Astrocyte of the cerebellum (primary cell): ENCODE measurements around the gene TNS1.

Experiments
- DNase-seq: peaks from one replicate; pipeline ENCODE4 v3.0.0-alpha.2; 2011; ENCODE audit warnings: low read depth
- H3K4me3 ChIP-seq: 2 replicates; pipeline ENCODE4 v1.5.1; 2011; ENCODE audit warnings: mild to moderate bottlenecking, low read depth, low read length, moderate library complexity
- in situ Hi-C: cut with HindIII; loops from 2 replicates; pipeline ENCODE4 v1.10.0; 2017; ENCODE audit warnings: low sequenced_read_pairs
- TF ChIP-seq, protein P1 (sequence below): IDR thresholded peaks from 2 replicates; pipeline ENCODE4 v1.5.1; 2012; ENCODE audit warnings: low read length, low read depth, moderate library complexity, mild to moderate bottlenecking; ENCODE audit errors: missing control alignments

TNS1 gene

DNA sequence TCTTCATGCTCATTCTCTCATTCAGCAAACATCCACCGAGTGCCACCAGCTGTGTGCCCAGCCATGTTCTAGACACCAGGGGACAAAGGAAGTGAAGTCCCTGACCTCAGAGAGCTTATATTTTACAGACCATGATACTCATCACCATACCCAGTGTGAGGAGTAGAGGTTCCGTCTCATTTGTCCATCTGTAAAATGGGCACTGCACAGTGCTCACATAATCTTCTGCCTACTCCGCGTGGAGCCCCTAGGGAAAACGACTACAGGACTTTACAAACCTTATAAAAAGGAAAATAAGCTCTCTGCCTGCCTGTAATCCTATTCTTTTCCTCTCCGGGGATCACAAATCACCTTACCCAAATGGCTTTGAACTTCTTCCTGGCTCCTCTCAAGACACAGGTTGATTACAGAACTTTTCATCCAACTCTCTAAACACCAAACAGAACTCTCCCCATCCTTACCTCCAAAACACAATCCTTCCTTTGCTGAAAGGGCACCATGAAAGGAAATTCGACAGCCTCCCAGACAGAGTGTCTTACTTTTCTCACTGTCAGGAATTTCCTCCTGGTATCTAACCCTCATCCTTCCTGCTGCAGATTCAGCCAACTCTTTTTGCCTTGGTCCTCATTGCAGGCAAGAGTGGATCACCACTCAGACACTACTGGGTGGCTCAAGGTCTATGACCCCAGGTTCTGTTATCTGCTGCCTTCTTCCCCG, 99.5 kb downstream of the TNS1 start:
- no peak for DNase-seq
- no peak overlapping the region for H3K4me3 ChIP-seq
- in situ Hi-C loops, result no loop called here
- TF ChIP-seq, protein P1, sequence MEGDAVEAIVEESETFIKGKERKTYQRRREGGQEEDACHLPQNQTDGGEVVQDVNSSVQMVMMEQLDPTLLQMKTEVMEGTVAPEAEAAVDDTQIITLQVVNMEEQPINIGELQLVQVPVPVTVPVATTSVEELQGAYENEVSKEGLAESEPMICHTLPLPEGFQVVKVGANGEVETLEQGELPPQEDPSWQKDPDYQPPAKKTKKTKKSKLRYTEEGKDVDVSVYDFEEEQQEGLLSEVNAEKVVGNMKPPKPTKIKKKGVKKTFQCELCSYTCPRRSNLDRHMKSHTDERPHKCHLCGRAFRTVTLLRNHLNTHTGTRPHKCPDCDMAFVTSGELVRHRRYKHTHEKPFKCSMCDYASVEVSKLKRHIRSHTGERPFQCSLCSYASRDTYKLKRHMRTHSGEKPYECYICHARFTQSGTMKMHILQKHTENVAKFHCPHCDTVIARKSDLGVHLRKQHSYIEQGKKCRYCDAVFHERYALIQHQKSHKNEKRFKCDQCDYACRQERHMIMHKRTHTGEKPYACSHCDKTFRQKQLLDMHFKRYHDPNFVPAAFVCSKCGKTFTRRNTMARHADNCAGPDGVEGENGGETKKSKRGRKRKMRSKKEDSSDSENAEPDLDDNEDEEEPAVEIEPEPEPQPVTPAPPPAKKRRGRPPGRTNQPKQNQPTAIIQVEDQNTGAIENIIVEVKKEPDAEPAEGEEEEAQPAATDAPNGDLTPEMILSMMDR, result no peak

DNA sequence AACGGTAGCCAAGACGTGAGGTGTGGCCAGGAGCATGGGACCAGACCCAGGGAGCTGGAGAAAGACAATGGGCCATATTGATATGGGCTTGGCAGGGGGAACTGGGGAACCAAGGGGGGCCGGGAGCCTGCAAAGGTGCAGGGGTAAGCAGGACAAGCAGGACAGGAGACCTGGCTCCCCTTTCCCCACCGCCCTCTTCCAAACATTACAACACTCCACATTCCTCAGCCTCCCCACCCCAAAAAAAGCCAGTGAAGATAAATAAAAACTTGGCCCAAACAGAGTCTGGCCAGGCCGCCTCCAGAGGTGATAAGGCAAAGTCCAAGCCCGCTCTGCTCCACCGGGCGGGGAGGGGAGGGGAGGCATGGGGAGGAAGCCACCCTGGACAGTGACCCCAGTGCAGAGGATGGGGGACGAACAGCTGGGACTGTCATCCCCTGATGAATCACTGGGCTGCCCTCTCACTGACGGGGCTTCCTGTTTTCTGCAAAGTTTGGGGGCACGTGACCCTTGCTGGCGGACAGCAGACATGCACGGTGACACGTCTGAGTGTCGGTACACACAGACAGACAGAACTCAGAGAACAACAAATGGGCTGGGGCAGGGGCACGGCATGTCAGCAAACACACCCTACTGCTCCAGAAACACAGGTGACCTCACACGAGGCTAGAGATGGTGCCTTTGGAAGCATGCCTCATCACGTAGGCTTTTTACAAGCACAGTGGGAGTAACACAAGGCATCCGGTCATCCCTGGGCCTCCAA, 100.2 kb downstream of the TNS1 start:
- TF ChIP-seq, protein P1, result no peak
- DNase-seq, result no peak
- in situ Hi-C loops, result no loop called here
- H3K4me3 ChIP-seq, result no peak overlapping the region

- DNase-seq, result no peak
- in situ Hi-C loops, result no loop called here
- H3K4me3 ChIP-seq, result no peak overlapping the region
- TF ChIP-seq, protein P1, result no peak
These were observed 100.9 kb downstream of the TNS1 start for GRCh38 chr2:217901835-217902378.

GRCh38 chr2:217901400-217901799, 101.4 kb downstream of the TNS1 start:
- TF ChIP-seq, protein P1, result no peak
- in situ Hi-C loops, result no loop called here
- DNase-seq, result no peak
- H3K4me3 ChIP-seq, result no peak overlapping the region

DNA sequence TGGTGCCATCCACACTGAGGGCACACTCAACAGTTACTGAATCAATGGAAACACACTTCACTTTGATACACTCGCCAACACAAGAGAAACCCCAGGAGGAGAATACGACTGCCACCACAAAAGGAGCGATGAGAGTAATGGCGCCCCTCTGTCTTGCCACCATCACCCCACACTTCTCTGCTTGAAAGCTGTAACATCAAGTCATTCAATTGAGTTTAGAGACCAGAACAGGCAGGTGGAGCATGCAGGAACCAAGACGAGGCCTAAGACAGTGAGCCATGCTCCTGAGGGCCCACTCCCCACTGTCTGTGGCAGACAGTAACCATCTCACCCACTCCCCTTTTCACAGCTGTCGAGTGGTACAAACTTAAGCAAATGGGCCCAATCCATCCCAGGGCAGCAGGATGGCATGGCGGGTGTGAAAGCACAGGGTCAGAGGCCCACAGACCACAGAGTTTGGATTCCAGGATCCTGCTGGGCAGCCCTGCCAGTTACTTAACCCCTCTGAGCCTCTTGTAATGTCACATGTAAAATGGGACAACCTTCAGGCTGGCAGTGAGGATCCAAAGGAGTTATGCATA, 101.9 kb downstream of the TNS1 start:
- no peak for DNase-seq
- no peak overlapping the region for H3K4me3 ChIP-seq
- in situ Hi-C loops, result no loop called here
- TF ChIP-seq, protein P1, result no peak

DNA sequence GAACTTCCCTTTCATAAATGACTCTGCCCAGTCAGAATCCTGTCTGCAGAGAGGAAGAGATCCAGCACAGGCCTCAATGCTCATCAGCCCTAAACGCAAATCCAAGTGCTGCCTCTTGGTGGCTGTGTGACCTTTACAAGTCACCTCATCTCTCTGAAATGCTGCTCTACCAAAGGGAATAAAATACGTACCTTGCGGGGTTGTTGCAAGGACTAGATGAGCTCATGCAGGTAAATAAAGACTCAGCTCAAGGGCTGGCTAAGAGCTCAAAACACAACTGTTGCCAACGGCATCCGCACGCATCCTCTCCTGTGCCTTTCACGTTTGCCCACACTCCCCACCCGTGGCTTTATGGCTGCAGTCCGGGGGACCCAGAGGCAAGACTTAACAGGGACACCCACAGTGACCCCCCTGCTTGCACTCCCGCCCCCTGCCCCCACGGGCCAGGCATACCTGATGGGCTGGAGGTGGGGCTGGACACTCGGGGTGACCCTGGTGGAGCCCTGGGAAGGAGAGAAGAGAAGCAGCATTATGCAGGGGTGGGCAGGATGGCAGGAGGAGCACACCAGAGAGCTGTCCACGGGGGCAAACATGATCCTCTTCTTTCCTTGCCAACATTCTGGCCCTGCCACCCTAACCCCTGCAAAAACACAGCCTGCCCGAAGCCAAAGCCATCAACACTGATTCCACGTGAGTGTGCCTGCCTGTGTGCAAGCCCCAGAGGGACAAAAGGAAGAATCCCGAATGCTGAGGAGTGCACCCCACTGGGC, 102.6 kb downstream of the TNS1 start:
- in situ Hi-C loops, result no loop called here
- TF ChIP-seq, protein P1, result no peak
- no peak for DNase-seq
- H3K4me3 ChIP-seq, result no peak overlapping the region
